Neural cell (in vitro differentiated cells): Measurements from ENCODE around the gene GJB3. TPM values are rescaled to one million over a fixed set of nuclear protein-coding genes. Genes with fewer than 3 reads are reported as not detected.

Experiments used
- H2AFZ ChIP-seq: fragments of 200-600, 300-800 bp; sonication (generic), shearing (Covaris generic); 2 replicates; pipeline ENCODE4 v1.6.0; 2014; ENCODE audit warnings: low read depth, mild to moderate bottlenecking, antibody characterized with exemption, low read length, moderate library complexity
- H3F3A ChIP-seq: fragments of 200-600 bp; shearing (Covaris generic); 2 replicates; pipeline ENCODE4 v1.6.1; 2016; ENCODE audit warnings: mild to moderate bottlenecking, moderate library complexity, mixed read lengths, antibody characterized with exemption, low read length; ENCODE audit not compliant: insufficient read depth, poor library complexity, severe bottlenecking
- H3K27ac ChIP-seq: fragments of 200-600, 300-800 bp; sonication (generic), shearing (Covaris generic); 2 replicates; pipeline ENCODE4 v1.5.1; 2014; ENCODE audit warnings: mild to moderate bottlenecking, low read length, moderate library complexity
- H3K27me3 ChIP-seq: fragments of 300-800, 200-600 bp; sonication (generic), shearing (Covaris generic); 2 replicates; pipeline ENCODE4 v1.6.0; 2014; ENCODE audit warnings: mild to moderate bottlenecking, low read depth, low read length, moderate library complexity; ENCODE audit not compliant: insufficient read depth
- H3K36me3 ChIP-seq: fragments of 300-800, 200-600 bp; sonication (generic), shearing (Covaris generic); 2 replicates; pipeline ENCODE4 v1.5.1; 2014; ENCODE audit warnings: mild to moderate bottlenecking, antibody characterized with exemption, low read length, moderate library complexity; ENCODE audit not compliant: insufficient read depth
- H3K4me2 ChIP-seq: fragments of 300-800, 200-600 bp; sonication (generic), shearing (Covaris generic); 2 replicates; pipeline ENCODE4 v1.6.0; 2014; ENCODE audit warnings: mild to moderate bottlenecking, low read length
- H3K4me3 ChIP-seq: fragments of 300-800, 200-600 bp; sonication (generic), shearing (Covaris generic); 2 replicates; pipeline ENCODE4 v1.5.1; 2014; ENCODE audit warnings: mild to moderate bottlenecking, low read length, moderate library complexity
- H3K79me2 ChIP-seq: fragments of 200-600 bp; shearing (Covaris generic); replicated peaks from 2 replicates; pipeline ENCODE4 v1.6.0; 2014; ENCODE audit warnings: mild to moderate bottlenecking, low read length, moderate library complexity; ENCODE audit not compliant: insufficient read depth
- H3K9ac ChIP-seq: fragments of 300-800, 200-600 bp; sonication (generic), shearing (Covaris generic); 2 replicates; pipeline ENCODE4 v1.6.1; 2016; ENCODE audit warnings: mild to moderate bottlenecking, low read length, mixed read lengths
- H3K9me2 ChIP-seq: fragments of 200-600 bp; shearing (Covaris generic); 2 replicates; pipeline ENCODE4 v1.6.1; 2016; ENCODE audit warnings: mild to moderate bottlenecking, low read length, mixed read lengths; ENCODE audit not compliant: insufficient read depth
- H3K9me3 ChIP-seq: fragments of 200-600, 300-800 bp; sonication (generic), shearing (Covaris generic); 2 replicates; pipeline ENCODE4 v1.6.1; 2016; ENCODE audit warnings: mild to moderate bottlenecking, mixed run types, low read length, moderate library complexity, mixed read lengths
- H4K20me1 ChIP-seq: fragments of 200-600 bp; shearing (Covaris generic); 2 replicates; pipeline ENCODE4 v1.6.1; 2016; ENCODE audit warnings: mild to moderate bottlenecking, mixed run types; ENCODE audit not compliant: insufficient read depth
- EP300 ChIP-seq: fragments of 450-650 bp; conservative IDR thresholded peaks from 2 replicates; pipeline ENCODE4 v1.6.1; 2014; ENCODE audit warnings: antibody characterized with exemption, mild to moderate bottlenecking, moderate library complexity; ENCODE audit not compliant: poor library complexity, severe bottlenecking
- EZH2 ChIP-seq: fragments of 200-600, 300-800 bp; shearing (Covaris generic), sonication (generic); IDR thresholded peaks from 2 replicates; pipeline ENCODE4 v1.6.1; 2014; ENCODE audit warnings: antibody characterized with exemption, low read length, borderline replicate concordance, mild to moderate bottlenecking; ENCODE audit not compliant: insufficient read depth, poor library complexity, severe bottlenecking
- MXI1 ChIP-seq: fragments of 450-650 bp; conservative IDR thresholded peaks from 2 replicates; pipeline ENCODE4 v1.6.1; 2014; ENCODE audit warnings: antibody characterized with exemption, mild to moderate bottlenecking; ENCODE audit not compliant: poor library complexity, severe bottlenecking
- POLR2AphosphoS5 ChIP-seq: IDR thresholded peaks from 2 replicates; pipeline ENCODE4 v1.6.1; 2012
- RAD21 ChIP-seq: fragments of 450-650 bp; conservative IDR thresholded peaks from 2 replicates; pipeline ENCODE4 v1.6.1; 2014; ENCODE audit warnings: antibody characterized with exemption, mild to moderate bottlenecking, moderate library complexity
- REST ChIP-seq: IDR thresholded peaks from 2 replicates; pipeline ENCODE4 v1.6.1; 2012; ENCODE audit warnings: borderline replicate concordance
- SMC3 ChIP-seq: fragments of 450-650 bp; conservative IDR thresholded peaks from 2 replicates; pipeline ENCODE4 v1.6.1; 2014; ENCODE audit warnings: antibody characterized with exemption, mild to moderate bottlenecking, moderate library complexity; ENCODE audit not compliant: poor library complexity
- TAF1 ChIP-seq: IDR thresholded peaks from 2 replicates; pipeline ENCODE4 v1.6.1; 2012; ENCODE audit warnings: low read depth
- polyA plus RNA-seq: library from polyadenylated mRNA; depleted of rRNA; stranded (reverse); fragments of >200 nt; gene quantifications from 2 replicates; pipeline ENCODE4 v1.2.3, GENCODE V29; 2014

The GJB3 gene
- polyA plus RNA-seq, 1 donor from 2014 or later = not detected

GRCh38 chr1:34833711-34834110, 52.7 kb downstream of the GJB3 start:
- Histone ChIP-seq H2AFZ (no peak overlapping the region), H3K9ac (no peak overlapping the region), H3K9me2 (no peaks in the 10 kb centered on the region), H3K4me2 (no peak overlapping the region), H3K36me3 (no peaks in the 10 kb centered on the region), H3F3A (no peaks in the 10 kb centered on the region), H3K9me3 (no peaks in the 10 kb centered on the region), H3K27me3 (no peaks in the 10 kb centered on the region), H4K20me1 (no peaks in the 10 kb centered on the region), H3K27ac (no peak overlapping the region), H3K79me2 (no peaks in the 10 kb centered on the region), H3K4me3 (no peak overlapping the region)
- TF ChIP-seq SMC3 (no peak), EP300 (no peak), RAD21 (no peak), REST (no peak), MXI1 (no peak), EZH2 (no peak), TAF1 (no peak), POLR2AphosphoS5 (no peak)

Other genes with a start within 250 kb of the GJB3 start
- not detected in 2 replicates for gene GJB5, start 26.2 kb upstream of the GJB3 start, polyA plus RNA-seq
- not detected in 2 replicates for gene GJB4, start 21.5 kb upstream of the GJB3 start, polyA plus RNA-seq
- not detected in 2 replicates for gene GJA4, start 11.8 kb downstream of the GJB3 start, polyA plus RNA-seq
- 39.9 and 42.6 TPM in 2 replicates for gene SMIM12, start 78.5 kb downstream of the GJB3 start, polyA plus RNA-seq
- 2.9 and 4.7 TPM in 2 replicates for gene DLGAP3, start 148.4 kb downstream of the GJB3 start, polyA plus RNA-seq
- gene TMEM35B, start 204.1 kb downstream of the GJB3 start, polyA plus RNA-seq = 1.3 TPM in 1 of 2 replicates, not detected in the other